GM18502 (cell line): ENCODE data around the gene PCSK1.
"Not testable (repeated sequence)": the region's sequence is repeated elsewhere in the genome, so short reads cannot be mapped to it uniquely, and the experiment has no call there.

Experiments used
- ATAC-seq: cut with Tn5 transposase; IDR thresholded peaks from one replicate; pipeline ENCODE4 v1.9.1; 2021; ENCODE audit warnings: mild to moderate bottlenecking; ENCODE audit not compliant: unreplicated experiment, poor library complexity

The PCSK1 gene

DNA sequence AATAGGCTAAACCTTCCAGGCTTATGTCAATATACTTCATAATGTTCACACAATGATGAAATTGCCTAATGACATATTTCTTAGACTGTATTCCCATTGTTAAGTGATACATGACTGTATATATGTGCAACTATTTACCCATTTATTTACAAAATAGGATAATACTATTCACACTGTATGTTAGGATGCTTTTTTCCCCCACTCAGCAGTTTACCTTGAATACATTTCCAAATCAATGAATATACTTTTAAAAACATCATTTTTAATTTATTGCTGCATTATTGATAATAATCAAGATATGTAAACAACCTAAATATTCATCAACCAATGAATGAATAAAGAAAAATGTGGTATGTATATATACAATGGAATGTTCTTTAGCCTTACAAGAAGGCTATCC, 55.5 kb downstream of the PCSK1 start:
- no peak for ATAC-seq

DNA sequence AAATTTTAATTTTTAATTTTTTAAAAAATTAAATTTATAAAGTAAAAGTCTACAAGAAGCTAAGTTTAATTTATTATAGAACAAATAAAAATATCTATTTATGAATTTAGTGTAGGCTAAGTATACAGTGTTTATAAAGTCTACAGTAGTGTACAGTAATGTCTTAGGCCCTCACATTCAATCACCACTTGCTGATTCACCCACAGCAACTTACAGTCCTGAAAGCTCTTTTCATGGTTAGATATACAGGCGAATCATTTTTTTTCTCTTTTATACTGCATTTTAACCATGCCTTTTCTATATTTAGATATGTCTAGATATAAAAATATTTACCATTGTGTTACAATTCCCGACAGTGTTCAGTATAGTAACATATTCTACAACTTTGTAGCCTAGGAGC, 55.9 kb downstream of the PCSK1 start:
- ATAC-seq = no peak

DNA sequence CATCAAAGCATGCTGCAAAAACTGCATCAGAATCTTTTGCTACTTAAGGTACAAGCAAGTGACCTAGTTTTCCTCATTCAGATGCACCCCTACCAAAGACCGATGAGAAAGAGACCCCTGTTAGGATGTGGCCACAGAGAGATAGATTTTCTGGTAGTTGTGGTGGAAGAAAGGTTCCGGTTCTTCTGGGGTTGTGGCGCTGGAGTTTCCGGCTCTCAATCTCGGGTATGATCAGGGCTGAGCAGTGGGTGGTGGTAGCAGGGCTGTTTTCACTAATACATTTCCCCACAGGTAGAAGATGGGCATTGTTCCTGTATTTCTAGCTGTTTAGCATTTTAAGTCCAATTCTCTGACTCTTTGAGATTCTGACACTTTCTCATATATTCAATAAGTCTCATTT, 58.4 kb downstream of the PCSK1 start:
- ATAC-seq = no peak

DNA sequence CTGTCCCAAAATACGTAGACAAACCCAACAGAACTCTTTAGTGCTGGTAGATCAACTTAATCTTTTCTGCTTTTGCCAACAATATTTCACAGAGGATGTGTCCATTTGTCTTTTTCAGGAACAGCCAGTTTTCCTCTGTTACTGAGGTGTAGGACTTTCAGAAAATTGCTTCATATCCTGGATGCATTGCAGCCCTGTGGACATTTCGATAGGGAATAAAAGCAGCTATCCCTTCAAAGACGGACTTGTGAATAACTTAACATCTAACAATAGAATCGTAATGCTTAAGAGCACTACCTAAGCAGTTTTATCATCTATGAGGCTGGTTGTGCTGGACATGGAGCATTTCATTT, 59.7 kb downstream of the PCSK1 start:
- ATAC-seq = no peak

DNA sequence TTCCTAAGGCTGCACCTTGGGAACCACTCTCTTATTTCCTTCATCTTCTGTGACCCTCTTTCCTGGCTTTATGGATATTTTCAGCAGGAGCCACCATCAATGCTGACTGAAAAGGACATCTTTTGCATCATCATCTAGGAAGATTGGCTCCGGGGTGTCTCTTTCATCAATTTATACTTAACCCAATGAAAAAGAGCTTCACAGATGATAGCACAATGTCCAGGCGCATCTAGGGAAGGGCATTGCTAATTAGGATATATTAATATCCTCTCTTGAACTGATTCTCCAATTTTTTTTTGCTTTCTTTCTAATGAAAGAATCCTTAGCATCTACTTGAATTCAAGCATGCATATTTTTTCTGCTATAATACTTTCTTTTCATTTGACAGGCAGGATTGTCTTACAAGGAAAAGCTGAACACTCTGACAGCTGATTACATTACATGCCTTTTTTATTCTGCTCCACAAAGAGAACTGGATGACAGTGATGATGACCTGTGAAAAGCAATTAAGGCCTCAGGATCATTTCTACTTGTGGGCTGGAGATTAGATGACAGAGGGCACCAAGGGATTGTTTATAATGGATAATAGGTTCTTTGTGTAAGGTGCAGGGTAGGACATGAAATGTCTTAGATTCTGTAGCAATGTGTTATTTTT, 60.2 kb downstream of the PCSK1 start:
- no peak for ATAC-seq

DNA sequence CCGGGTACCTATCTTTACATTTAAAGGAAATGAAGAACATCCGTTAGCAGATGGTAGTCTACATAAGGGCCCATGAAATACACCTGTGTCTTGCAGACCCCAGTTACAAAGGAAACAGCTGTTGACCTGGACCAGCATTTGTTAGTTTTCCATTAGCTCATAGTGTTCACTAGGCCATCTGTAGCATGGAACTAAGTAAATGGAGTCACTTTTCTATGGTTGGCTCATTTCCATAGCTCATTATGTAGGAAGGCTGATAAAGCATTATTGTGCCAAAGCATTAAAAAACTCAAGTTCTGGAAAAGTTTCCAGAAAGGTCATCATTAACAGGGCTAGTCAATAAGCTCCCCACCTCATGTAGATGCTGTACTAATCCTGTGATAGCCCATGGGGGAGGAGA, 62.1 kb downstream of the PCSK1 start:
- ATAC-seq = no peak

DNA sequence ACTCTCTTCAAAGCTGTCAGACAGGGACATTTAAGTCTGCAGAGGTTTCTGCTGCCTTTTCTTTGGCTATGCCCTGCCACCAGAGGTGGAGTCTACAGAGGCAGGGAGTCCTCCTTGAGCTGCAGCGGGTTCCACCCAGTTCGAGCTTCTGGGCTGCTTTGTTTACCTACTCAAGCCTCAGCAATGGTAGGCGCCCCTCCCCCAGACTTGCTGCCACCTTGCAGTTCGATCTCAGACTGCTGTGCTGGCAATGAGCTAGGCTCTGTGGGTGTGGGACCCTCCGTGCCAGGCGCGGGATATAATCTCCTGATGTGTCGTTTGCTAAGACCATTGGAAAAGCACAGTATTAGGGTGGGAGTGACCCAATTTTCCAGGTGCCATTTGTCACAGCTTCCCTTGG, 65.7 kb downstream of the PCSK1 start:
- not testable (repeated sequence) for ATAC-seq

DNA sequence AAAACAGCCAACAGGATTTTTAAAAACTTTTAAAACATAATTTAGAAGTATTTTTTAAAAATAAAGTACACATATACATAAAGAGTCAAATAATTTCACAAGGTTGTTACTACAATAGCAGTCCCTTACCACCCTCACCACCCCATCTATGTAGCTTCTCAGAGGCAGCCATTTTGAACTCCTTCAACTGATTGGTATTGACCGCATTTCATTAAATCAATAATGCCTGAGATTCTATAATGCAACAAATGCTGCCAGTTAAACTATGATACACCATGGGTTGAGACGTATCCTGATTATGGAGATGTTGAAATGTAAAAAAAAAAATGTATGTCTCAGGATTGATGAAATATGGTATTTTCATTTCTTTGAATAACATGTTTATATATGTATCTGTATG, 78.8 kb downstream of the PCSK1 start:
- no peak for ATAC-seq

DNA sequence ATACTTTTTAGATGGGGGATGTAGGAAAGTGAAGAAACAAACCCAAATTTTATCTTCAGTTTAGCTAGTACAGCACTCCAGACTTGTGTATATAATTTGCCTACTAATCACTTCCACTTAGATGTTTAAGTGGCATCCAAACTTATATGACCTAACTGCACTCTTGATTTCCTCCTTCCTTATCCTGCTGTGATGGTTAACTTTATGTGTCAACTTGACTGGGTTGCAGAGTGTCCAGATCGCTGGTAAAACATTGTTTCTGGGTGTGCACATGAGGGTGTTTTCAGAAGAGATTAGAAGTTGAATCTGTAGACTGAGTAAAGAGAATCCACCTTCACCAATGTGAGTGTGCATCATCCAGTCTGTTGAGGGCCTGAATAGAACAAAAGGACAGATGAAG, 79.8 kb downstream of the PCSK1 start:
- no peak for ATAC-seq

DNA sequence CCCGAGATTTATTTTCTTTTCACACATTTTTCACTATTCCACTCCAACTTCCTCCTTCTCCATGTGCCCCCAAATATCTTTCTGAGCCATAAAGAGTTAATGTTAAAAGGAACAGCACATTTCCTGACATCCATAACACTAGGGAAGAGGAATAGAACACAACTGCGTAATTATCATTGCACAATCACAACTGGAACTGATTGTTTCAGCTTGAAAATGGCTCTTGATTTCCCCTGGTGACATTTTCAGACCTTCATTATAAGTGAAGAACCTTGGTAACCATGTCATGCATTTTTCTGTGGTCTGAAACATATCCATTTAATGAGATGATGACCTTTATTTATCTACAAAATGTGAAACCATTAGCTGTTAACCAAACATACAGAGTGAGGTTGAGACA, 82.4 kb downstream of the PCSK1 start:
- no peak for ATAC-seq

DNA sequence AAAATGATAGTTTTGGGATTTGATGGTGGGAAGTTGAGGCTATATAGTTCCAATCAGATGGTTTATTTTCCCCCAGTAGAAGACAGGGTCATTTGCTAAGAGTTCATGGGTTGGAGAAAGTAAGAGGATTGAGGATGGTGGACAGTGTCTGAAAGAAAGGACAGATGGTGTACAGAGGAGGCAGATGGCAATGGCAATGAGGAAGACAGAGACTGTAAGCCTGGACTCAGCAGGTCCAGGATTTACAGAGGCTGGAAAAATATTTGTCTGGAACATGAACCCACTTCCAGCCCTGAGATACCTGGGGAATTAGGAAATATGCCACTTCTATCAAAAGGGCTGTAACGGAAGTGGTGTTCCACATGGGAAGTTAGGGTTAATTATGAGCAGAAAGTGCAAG, 84.5 kb downstream of the PCSK1 start:
- ATAC-seq = no peak

DNA sequence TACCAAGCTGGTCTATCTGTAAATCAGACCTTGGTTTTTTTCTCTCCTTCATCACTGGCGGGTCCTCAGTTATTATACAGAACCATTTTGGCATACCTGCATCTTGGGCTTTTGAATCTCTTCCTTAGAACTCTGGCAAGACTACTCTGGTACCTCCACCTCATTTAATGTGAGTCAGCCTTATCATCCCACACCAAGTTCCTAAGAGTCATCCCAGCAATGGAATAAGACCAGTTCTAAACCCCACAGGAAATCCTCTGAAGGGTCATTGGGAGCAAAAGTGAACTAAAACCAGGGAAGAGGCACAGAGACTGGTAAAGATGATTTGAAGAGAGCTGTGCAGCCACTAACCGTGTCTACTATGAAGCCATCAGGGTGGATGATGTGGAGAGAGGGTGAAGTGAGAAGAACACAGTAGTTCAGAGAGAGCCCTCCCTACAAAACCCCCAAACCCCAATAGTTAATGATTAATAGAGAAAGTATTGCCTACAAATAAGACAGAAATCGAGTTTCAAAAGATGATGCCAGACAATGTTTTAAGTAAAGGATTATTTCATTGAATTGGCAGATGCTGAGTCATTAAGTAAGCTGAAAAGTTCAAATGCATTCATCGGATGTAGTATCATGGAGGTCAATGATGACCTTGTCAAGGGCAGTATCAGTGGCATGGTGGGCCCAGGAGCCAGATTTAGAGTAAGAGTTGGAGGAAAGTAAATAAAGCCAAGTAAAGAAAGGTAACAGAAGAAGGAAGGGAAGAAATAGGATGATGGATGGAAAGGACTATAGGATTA, 85.4 kb downstream of the PCSK1 start:
- no peak for ATAC-seq

DNA sequence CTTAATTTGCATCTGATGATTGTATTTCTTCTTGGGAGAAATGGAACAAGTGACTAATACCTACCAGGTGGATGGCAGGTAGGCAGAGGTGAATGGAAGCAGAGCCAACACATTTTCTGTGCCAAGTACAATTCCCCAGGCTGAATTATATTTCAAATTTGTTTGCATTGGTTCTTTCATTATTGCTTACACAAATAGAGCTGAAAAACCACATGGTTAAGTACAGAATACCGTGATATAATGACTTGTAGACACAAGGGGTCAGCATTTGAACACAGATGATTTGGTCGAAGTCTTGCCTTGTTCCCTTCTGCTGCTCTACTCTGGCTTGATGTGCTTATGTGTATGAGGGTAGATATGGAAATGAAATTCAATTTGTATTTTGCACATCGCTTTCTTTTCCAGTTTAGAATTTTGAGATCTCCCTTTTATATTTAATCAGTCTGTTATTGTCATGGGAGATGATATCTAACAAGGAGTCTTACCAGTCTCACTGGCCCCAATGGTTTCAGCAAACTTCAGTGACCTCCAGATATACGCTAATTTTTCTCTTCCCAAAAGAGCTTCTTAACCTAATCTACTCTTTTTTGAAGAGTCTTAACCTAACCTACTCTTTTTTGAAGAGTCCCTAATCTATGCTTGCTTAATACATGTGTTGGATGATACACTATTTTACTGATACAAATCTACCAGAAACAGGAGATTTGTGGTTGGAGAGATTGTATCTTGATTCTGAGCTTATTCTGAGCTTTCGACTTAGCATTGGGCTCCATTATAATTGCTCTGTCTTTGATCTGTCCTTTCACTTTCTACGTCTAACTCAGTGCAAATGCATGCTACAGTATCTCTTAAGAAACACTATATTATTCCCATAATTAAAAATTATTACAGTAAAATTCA, 88.1 kb downstream of the PCSK1 start:
- ATAC-seq = peak; percentile 91

DNA sequence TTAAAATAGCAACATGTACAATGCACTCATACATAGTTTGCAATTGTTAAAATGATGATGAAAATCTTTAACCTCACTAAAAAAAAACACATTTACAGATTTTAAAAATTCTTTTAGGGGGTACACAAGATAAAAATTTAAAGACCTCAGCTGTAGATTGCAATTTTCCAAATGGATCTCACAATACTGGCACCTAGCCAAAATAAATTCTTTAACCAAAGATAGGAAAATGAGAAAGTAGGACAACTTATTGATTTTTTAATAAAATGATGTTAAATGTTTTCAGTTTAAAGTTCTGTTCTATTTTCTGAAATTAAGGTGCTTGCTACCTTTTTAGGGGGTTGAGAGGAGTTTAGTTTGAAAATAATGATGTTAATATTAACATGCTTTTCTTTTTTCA, 90.0 kb downstream of the PCSK1 start:
- no peak for ATAC-seq

DNA sequence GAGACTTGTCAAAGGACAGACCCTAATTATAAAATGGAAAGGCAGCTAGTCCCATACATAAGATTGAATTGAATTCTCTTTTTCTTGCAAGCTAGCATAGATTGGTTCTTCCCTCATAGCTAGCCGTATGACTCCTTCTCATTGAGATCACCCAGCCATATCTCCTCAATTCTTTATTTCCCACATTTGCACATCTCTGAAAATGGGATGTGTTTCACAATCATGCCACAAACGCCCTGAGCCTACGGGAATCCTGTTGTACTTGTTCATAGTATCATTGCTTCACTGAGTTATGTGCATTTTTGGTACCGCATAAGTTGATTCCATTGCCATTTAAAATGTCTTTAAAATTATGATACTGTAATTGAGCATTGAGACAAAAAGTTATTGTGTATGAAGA, 90.5 kb downstream of the PCSK1 start:
- ATAC-seq = no peak
